HG03064 (cell line): ENCODE results near the gene HDAC9.
A peak's percentile ranks its signal among the peaks of the same experiment; 100 is the strongest.

Source experiments
- ATAC-seq: cut with Tn5 transposase; IDR thresholded peaks from one replicate; pipeline ENCODE4 v1.9.1; 2021; ENCODE audit warnings: low read depth; ENCODE audit not compliant: unreplicated experiment

Gene HDAC9

DNA sequence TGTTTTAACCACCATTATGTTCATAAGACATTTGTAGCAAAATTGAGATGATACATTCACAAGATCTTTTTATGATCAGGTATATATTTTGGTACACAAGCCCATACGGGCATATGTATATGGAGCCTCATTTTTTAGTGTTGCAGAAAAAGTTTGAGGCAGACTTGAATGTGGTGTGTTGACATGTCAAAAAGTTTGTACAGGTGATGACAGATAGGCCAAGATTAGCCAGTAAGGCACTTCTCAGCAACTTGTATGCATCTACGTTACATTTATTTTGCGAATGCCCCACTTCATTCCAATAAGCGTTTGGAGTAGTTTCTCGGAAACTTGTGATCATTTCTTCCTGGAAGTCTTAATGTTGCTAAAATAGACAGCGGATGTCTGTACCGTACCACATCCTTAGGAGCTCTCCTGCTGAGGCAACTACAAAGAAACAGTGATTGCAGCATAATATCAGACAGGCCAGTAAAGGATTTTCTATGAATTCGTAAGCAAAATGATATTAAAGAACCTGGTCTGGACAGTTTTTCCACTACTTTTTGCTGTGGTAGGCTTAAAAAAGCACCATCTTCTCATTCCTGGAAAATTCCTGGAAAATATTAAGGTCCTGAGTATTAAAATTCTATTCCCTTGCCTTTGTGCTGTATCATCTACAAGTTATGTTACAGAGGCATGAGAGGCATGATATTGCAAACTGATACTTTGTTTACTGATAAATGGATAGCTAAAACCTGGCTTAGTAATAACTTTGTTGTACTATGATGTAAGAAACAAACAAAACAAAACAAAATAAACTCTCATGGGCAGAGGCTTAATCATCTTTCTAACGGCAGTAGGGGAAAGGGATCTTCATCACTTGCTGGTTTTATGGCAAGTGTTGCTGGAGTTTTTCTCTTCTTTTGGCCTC is 153.6 kb downstream of the HDAC9 start:
- ATAC-seq = no peak

DNA sequence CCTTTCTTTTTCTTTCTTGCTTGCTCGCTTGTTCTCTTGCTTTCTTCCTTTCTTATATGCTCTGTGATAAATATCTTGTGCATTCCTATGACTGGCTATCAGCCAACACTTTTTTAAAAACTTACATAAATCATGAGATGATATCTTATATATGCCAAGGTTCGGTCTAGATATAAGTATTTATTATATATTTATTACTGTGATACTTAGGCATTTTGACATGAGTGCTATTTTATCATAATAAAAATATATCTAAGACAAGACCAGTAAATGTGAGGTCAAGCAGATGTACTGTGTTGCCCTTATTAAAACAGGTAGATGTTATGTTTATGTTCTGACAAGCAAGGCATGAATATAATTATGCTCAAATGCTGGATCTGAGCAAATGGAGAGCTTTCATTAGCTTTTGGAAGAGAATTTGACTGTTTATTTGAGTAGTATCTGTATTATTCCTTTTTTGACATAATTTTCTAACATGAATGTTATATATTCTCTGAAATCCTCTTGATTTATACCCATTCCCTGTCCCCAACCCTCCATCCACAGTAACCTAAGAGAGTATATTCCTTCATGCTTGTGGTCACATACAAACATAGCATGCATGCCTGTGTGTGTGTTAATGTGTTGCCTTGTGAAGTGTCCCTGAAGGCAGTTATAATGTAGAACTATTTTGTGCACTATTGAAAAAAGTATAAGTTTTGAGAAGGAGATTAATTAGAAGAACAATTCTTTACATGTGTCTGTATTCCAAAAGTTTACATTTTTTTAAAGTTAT is 158.0 kb downstream of the HDAC9 start:
- no peak for ATAC-seq

DNA sequence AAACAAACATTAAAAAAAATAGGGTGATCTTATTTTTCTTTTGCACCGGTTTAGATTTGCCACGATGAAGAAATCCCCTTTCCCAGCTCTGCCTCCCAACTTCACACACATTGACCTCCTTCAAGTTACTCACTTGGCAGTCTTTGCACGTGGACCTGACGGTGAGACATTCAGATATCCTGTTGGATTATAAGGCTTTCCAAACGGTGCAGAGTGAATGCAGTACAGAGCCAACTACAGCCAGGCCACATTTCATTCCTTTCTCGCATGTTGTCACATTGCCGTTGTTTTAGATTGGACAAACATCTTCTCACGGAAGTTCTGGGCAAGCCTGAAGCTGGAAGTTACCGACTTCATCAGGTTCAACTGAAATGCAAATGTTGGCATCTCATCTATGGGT is 159.2 kb downstream of the HDAC9 start:
- ATAC-seq = no peak

DNA sequence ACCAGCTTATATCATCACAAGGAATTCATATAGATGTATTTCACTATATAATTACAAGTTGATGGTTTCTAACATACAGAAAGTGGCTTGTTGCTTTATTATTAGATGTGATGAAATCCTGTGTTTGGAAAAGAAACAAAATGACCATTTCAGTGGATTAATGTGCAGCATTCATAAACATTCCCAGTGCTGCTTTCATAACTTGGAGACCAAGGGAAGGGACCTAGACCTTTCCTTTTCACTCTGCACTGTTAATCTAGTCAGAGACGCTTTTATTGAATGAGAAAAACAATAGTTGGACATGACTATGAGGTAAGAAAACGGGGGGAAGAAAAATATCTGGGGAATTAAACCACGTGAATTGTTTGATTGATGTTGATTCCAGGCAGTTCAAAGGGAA is 160.0 kb downstream of the HDAC9 start:
- ATAC-seq = no peak

DNA sequence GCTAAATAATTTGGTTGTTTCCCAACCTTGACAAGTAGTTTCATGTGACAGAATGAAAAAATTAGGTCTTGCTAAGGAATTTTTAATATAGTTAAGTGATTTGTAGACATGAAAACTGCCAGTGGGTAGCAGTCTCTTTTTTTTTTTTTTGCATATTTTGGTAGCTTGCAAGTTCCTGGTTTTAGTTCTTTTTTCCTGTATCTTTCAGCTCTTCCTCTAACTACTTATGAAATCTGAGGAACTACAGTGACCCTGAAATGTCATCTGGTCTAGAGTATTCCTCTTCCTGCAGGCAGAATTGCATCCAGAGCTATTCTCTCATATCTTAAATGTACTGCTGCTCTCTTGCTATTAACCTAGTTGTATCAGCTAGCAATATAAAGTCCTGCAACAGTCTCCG is 160.4 kb downstream of the HDAC9 start:
- ATAC-seq = no peak

DNA sequence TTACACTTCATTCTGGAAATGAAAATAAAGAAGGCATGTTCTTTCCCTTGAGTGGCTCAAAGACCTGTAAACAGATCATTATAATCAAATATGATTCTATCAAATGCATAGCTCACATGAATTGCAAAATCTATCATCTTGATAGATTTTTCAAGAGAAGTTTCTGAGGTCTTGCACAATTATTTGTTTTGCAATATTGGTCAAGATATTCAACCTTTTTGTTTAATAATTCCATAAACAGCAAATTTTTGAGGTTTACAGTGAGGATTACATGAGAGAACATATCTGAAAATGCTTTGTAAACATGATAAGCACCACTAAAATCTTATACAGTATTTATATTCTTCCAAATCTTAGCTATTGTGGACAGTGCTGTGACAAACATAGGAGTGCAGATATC is 160.8 kb downstream of the HDAC9 start:
- no peak for ATAC-seq

DNA sequence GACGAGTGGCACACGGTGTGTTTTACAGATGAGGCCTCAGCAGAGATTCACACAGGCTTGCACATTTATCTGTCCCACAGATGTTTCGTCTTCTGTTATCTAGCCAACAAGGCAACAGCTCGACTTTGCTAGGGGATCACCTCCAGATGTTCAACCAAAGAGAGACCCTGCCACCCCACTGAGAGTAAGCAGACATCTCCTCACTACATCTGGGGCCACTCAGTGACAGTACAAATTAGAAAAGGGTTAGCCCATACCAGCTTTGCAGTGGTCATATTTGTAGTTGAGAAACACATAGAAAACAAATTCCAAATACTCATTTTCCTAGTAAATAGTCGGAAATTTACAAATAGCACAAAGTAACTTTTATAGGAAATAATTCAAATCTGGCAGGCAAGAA is 164.2 kb downstream of the HDAC9 start:
- no peak for ATAC-seq

DNA sequence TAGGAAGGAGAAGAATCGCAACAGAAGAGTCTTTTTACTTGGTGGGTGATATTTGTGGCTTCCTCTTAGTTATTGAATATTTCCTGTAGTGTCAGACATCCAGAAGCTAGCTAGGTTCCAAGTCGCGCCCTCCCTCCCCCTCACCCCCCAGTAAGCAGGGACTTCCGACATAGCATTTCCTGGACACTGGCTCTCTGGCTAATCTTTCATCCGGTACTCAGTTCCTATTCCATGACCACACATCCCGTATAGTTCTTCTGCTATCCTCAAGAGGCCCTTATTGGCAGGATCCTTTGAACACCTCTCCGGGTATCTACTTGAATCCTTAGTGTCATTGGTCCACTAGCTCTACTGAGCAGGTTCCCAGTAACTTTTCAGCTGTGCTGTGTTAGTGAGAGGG is 167.8 kb downstream of the HDAC9 start:
- ATAC-seq = no peak

DNA sequence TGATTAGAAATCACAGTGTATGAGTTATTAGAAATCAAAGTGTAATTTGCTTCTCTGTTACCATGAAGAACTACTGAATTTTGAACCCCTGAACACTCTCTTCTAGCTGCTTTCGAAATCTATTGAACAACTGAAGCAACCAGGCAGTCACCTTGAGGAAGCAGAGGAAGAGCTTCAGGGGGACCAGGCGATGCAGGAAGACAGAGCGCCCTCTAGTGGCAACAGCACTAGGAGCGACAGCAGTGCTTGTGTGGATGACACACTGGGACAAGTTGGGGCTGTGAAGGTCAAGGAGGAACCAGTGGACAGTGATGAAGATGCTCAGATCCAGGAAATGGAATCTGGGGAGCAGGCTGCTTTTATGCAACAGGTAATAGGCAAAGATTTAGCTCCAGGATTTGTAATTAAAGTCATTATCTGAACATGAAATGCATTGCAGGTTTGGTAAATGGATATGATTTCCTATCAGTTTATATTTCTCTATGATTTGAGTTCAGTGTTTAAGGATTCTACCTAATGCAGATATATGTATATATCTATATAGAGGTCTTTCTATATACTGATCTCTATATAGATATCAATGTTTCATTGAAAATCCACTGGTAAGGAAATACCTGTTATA is 170.7 kb downstream of the HDAC9 start:
- ATAC-seq = peak; percentile 99

DNA sequence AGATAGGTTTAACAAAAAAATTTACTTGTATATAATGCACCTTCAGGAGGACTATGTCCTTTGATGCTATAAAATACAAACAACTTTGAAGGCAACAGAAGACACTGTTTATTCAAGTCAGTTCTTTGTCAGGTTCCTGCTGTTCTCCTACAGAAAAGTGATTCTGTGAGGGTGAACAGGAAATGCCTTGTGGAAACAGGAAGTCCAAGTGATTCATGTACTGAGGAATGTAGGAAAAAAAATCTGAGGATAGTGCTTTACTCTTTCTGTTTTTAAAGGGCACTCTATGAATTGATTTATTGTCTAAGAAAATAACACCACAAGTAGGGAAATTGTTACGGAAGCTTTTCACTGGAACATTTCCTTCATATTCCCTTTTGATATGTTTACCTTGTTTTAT is 171.9 kb downstream of the HDAC9 start:
- no peak for ATAC-seq

DNA sequence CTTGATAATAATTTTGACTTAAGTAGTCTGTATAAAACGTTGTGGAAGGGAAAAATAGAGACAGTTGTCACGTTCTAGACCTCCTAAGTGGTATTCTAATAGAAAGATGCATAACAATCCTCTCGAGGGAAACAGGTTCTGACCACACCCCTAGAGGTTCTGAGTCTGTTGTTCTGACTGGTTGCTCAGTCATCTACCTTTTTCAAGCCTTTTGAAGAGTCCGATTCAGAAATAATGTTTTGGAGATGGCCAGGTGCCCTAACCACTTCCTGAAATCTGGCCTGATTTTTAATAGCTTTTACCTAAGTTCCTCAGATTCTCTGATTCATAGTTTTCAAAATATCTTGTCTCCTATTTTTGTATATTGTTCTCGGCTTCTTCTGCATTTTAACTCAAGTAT is 175.6 kb downstream of the HDAC9 start:
- ATAC-seq = no peak

DNA sequence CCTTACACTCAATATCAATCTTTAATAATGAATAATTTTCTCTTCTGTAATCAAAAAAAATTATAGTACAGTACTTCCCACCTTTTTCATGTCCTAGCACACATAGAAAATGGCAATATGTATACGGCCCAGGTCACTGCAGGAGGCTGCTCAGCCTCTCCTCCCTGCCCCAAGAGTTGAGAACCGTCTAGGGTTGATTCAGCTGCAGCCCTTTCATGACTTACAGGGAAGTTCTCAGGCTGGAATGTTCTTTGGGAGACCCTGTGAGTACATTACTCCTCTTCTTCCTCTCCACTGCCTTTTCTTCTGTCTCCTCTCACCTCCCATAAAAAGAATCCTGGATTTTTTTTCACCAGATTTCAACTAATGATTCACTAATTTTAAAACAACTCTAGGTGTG is 180.0 kb downstream of the HDAC9 start:
- ATAC-seq = no peak

DNA sequence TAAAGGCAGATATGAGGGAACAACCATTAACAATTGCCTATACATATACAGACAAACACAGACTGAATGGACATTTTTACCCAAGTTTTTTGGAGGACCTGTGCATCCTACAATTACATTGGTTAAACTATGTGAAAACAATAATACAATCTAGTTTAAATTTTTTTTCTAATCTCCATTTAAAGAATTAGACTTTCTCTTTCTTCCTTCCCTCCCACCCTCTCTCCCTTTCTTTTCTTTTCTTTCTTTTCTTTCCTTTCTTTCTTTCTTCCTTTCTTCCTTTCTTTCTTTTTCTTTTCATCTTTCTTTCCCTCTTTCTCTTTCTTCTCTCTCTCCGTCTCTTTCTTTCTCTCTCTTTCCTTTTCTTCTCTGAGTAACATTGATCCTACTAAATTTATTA is 183.7 kb downstream of the HDAC9 start:
- ATAC-seq = no peak

DNA sequence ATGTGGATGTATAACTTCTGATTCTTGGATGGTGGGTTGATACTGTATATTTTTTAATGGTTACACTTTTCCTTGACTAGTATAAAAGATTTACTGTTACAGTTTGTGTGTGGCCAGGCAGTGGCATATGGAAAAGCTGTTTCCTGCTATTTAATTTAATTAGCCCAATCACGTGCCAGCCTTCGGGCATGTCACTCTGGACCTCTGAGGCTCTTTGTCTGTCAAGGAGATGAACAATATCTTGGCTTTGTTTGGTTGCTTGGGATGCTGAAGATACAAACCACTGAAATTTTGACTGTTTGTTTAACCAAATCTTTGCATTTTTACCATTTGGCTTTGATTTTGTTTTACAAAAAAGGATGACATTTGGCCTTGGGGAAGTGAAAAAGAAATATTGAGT is 185.0 kb downstream of the HDAC9 start:
- no peak for ATAC-seq

DNA sequence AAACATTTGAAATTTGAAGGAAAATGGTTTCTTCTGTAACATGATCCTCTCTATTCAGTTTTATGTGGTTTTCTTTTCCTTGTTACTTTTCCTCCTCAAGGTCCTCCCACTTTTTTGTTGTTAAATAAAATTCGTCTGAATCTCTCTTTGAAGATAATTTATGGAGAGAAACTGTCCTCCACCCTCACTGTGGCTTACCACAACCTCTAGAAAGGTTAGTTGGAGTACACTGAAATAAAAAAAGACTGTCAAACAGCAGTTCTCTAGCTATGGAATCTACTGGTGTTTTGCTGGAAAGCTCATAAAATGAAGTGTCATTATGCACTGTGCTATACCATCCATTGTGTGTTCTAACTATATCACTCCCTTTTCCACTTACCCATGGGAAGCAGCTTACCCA is 189.4 kb downstream of the HDAC9 start:
- no peak for ATAC-seq

DNA sequence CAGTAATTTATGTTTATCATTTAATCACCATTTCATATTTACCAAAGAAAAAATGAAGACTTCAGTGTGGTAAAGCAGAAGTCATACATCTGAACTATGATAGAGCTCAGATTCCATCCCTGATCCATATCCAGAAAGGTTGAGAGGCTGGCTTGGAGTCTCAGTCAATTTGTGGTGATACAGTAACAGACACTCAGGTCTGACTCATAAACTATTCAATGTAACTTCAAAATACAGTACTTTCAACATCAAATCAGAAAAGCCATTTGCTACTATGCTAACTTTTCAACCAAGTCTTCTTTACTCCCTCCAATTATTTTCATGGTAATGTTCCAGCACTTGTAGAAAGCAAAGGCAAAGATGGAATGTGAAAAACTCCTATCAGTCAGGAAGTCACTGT is 190.4 kb downstream of the HDAC9 start:
- no peak for ATAC-seq

DNA sequence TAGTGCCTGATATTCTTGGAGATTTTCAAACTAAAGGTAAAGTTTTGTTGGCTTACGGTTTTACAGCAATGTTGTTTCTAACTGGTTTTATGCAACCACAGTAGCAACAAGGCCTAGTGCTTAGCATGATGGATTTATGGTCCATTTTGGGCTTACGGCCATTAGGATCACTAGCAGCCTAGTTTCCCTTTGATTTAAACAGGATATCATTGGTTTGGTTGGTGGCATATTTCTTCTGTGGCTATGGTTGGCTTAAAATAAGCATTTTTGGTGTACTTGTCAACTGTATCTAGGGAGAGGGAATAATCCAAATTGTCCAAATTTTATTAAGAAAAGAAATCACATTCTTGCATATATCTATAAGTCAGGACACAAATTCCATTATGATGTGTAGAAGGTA is 194.0 kb downstream of the HDAC9 start:
- no peak for ATAC-seq

DNA sequence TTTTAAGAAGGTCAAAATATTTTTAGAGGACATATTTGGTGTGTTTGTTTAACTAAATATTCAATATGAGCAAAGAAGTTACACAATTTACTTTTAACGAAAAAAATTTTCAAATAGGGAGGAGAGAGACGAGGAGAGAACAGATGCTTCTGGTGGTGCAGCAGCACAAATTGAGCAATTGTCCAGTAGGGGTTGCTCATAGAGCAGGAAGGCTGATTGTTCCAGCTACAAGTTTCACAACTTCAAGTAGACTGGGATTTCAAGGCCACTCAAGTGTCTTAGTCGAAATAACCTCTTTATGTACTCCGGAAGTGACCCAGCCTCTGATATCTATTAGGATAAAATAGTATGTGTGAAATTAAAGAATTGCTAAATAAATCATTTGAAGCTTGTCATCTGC is 197.9 kb downstream of the HDAC9 start:
- no peak for ATAC-seq

DNA sequence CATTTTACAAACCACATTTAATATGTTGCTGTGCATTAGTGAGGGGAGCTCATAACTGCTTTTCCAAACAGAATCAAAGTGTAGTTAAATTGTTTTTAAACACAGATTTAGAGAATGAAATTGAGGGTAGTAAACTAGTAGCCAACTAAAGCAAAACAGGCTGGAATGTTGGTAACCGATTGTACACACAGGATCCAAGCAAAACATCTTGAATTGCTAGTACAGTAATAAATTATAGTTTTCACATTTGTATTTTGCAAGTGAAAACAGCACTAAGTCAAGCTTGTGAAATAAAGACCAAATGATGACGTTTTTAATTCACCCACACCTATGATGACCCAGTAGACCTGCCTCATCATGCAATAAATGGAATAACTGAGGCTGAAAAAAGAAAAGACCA is 198.3 kb downstream of the HDAC9 start:
- no peak for ATAC-seq

DNA sequence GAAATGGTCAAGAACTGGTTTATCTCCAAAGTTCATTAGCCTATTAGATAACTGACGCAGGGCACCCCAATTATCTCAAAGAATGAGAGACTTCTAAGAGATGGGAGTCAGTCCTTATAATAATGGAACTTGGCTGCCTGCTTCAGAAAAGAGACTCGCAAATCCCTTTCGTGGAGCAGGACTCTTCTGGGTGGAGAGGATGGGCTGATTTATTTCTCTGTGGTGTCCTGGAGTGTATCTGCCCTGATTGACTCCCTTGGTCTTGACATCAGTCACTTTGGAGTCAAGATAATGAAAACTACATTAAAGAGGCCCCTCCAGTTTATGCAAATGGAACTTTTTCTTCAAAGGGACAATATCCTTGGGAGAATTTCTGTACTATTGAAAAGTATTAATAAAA is 198.9 kb downstream of the HDAC9 start:
- ATAC-seq = no peak

DNA sequence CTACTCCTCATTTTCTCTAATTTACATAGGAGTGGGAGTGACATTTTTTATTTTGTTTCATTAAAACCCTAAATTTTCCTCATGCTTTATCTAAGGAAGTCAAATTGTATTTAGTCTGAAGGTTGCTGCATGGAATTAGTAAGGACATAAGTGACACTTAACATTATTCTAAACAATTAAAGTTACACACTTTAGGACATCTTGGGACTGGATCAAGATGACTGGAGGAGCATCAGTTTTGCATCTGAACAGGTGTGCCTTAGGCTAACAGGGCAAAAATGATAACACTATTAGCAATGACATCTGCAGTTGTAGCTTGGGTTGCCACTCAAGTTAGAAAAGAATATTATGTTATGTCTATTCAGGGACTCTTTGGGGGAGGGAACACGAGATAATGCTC is 199.4 kb downstream of the HDAC9 start:
- ATAC-seq = no peak
